ENCODE measurements around the gene LHFPL3.

DNA sequence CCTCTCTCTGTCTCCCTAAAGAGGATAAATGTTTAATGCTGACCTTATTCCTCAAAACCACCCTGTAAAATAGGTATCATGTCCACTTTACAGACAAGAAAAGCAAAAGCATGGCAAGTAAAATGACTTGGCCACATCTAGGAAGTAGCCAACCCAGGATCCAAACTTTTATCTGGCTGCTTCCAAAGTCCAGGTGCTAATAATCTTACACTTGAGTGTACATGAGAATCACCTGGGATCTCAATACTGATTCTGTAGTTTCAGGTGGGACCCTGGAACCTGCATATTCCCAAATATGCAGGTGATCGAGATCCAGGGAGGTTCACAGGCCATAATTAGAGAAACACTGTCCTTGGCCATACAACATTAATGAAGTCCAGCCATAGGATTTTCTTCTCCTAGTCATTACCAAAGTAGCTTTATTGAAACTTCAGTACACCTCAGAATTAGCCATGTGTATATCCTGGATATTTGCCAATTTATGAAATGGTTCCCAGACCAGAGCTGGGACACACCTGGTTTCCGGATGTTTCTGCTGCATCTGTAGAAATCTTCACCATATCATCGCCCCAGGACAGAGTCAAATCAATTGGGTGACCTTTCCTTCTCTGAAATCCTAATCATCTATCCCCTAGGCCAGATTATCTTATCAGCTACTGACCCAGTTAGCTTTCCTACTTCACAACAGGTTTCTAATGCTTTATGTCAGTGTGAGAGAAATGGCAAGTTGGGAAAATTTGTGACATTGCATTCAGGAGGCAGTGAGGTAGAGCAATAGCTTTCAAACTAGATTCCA, 566.5 kb downstream of the LHFPL3 start:
- TF ChIP-seq, protein P1, sequence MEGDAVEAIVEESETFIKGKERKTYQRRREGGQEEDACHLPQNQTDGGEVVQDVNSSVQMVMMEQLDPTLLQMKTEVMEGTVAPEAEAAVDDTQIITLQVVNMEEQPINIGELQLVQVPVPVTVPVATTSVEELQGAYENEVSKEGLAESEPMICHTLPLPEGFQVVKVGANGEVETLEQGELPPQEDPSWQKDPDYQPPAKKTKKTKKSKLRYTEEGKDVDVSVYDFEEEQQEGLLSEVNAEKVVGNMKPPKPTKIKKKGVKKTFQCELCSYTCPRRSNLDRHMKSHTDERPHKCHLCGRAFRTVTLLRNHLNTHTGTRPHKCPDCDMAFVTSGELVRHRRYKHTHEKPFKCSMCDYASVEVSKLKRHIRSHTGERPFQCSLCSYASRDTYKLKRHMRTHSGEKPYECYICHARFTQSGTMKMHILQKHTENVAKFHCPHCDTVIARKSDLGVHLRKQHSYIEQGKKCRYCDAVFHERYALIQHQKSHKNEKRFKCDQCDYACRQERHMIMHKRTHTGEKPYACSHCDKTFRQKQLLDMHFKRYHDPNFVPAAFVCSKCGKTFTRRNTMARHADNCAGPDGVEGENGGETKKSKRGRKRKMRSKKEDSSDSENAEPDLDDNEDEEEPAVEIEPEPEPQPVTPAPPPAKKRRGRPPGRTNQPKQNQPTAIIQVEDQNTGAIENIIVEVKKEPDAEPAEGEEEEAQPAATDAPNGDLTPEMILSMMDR (conservative IDR thresholded peaks at IDR 0.05 in 1 of 2, IDR thresholded peaks at IDR 0.05 in 1 of 2; ENCODE audit: low read depth in 1 of 2, low read length in 2 of 2) = no peak
- TF ChIP-seq EZH2 (IDR thresholded peaks at IDR 0.05; ENCODE audit: low read length, missing control alignments) = no peak

Measured in fibroblast of lung (primary cell).